Endometrial microvascular endothelial cells (primary cell): ENCODE data around the gene VPS8. TPM values are rescaled to one million over a fixed set of nuclear protein-coding genes. Genes with fewer than 3 reads are reported as not detected.
"Not testable (repeated sequence)": the region's sequence is repeated elsewhere in the genome, so short reads cannot be mapped to it uniquely, and the experiment has no call there.

Experiments used
- in situ Hi-C: cut with HindIII; loops from 2 replicates; pipeline ENCODE4 v1.10.0; 2017; ENCODE audit warnings: low sequenced_read_pairs, low pct_unique_long_range_greater_than_20kb; ENCODE audit errors: inconsistent ontology term
- total RNA-seq: library from RNA; depleted of rRNA; stranded (reverse); fragments of >200 nt; gene quantifications from one replicate; pipeline ENCODE4 v1.2.3, GENCODE V29; 2015; ENCODE audit errors: inconsistent ontology term

Gene VPS8
- total RNA-seq, 1 donor from 2014 or later: 34.5 TPM

DNA sequence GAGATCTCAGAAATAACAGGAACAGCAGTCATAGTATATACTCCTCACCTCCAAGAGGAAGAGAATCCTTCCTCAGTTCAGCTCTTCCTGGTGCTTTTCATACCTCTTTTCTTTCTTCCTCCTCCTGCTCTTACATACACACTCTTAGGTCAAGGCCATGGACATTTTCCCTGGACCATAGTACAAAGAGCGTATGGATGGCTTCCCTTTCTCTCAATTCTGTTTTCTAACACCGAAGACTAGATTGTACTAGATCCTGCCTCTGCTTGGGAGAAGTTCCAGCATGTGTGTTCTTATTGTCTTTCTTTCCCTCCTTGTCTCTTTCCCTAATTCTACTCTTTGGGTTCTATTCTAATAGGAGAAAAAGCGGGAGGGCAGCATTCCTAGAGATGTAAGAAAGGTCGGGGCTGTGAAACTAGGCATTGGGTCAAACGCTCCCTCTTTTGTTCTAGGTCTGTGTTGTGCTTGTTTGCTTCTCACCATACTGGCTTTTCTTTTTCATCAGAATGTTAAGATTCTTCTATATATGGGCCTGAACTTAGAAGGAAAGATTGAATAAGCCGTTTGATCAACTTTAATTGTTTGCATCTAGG, 77.4 kb downstream of the VPS8 start:
- in situ Hi-C loops: no loop called here

DNA sequence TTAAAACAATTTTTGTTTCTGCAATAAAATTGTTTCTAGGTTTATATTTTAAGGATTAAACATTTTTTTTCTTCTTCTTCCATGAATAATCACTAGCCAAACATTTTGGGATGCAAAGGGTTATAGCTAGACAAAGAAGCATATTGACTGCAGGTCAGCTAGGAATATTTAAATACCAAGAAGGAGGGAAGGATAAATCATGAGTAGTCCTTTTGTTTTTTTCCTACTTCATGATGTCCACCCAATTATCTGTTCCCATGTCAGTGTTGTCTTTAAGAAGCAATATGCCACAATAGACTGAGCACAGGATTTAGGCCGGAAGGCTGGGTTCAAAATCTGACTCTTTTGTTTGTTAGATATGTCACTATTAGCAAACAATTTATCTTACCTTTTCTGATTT, 82.1 kb downstream of the VPS8 start:
- in situ Hi-C loops: no loop called here

DNA sequence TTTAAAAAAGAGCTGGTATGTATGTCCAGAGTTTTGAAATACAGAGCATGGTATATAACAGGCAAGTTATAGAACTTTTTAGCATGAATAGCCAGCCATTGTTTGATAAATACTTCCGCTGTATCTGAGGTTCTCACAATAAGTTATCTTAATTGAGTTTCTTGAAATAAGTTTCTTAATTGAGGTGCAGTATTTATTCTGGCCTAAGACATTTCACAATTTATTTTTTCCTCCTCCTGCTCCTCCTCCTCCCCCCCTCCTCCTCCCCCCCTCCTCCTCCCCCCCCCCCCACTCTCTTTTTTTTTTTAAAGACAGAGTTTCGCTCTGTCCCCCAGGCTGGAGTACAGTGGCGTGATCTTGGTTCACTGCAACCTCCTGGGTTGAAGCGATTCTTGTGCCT, 83.4 kb downstream of the VPS8 start:
- in situ Hi-C loops: no loop called here

DNA sequence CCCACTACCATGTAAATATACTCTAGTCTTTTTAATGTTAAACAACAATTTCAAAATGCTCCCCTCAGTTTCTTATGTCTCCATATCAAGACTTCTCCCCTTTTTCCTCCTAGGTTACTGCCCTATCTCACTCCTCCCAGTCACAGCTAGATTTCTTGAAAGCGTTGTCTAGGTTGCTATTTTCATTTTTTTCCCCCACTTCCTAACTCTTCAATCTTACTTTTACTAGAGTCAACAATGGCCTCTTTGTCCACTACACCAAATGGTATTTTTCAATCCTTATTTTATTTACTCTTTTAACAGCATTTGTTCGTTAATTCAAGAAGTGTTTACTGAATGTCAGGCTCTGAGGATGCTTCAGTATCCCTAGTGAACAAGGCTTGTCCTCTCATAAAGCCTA, 84.4 kb downstream of the VPS8 start:
- in situ Hi-C loops: no loop called here

DNA sequence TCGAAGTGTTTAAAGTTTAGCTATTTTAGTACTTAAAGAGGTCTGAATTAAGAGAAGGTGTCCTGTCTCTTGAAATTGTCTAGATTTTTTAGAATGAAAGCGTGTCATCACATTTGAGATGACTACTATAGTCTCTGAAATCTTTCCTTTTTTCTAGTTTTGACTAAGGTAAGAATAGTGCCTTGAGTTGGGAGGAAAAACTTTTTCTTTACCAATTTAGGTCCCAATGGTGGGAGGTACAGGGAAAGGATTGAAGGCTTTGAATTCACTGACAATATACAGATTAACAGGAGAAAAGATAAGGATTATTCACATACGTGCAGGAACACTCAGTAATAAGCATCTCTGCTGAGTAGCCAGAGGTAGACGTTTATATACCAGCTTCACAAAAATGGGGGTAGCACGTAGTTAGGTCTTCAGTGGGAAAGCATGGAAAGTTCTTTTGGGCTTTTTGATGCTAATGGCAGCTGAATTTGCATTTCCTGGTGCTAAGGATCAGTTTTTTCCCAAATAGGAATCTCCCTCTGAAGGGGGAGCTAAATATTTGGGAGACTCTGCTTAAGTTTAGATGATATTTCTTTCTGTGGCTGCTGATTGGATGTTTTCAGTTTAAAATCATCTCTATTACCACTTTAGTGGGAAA, 88.1 kb downstream of the VPS8 start:
- in situ Hi-C loops: no loop called here

DNA sequence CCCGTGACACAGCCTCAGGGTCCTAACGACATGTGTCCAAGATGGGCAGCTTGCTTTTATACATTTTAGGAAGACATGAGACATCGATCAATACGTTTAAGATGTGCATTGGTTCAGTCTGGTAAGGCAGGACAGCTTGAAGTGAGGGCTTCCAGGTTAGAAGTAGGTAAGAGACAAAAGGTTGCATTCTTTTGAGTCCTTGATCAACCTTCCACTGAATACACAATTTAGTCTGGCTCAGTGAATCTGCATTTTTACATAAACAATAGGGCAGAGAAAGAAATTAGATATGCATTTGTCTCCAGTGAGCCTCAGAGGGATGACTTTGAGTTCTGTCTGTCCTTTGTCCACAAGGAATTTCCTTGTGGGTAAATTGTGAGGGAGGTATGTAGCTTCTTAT, 95.1 kb downstream of the VPS8 start:
- in situ Hi-C loops: not testable (repeated sequence)

DNA sequence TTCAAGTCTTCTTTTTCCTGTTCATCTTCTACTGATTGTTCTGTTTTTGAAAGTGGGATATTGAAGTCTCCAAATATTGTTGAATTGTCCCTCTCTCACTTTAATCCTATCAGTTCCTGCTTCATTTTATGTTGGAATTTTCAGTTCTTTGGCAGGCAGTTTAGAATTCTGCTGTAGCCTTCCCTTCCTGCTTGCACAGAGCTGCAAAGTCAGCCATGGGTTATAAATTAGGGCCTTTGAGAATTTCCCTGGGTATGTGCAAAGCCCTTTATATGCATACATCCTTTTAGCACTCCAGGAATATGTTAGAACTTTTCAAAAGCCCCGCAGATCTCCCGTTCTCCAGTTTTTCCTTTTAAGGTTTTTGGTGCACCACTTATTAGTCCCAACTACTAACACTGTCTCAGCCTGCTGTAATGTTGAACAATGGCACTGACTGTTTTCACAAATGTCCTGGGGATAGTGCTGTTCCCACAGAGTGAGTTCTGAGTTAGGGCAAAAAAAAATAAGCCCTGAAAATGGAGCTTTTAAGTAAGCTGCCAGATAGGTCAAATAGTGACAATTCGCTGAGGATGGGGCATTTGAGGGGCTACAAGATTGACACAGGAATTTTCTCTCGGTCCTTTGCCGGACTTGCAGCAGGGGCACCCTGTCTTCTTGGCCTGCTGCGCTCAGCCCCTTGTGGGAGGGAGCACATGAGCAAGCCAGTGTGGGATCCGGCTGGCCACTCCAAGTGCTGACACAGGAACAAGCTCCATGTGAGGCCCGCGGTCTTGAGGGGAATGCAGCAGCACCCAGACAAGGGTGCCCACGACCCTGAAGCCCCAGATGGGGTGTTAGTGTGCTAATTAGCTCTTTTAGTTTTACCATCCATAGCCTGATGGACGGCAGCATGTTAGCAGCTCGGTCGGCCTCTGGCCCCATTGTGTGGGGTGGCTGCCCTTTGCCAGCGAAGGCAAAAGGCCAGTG, 96.0 kb downstream of the VPS8 start:
- in situ Hi-C loops: no loop called here

DNA sequence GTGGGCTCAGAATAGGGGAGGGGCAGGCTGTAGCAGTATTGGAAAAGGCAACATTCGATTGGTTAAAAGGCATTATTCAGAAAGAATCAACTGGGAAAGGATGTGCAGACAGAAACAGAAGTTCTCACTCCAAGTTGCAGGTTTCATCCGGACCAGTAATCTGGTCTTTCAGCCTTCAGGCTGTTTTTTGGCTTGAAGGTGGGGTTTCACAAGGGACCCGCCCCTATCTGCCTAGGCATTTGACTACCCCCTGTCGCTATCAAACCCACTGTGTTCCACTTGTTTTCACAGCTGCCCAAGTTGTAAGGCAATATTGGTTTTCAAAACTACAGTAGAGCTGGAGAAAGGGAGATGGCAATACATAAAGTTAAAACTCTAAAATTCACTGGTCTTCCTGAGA, 96.9 kb downstream of the VPS8 start:
- in situ Hi-C loops: no loop called here

DNA sequence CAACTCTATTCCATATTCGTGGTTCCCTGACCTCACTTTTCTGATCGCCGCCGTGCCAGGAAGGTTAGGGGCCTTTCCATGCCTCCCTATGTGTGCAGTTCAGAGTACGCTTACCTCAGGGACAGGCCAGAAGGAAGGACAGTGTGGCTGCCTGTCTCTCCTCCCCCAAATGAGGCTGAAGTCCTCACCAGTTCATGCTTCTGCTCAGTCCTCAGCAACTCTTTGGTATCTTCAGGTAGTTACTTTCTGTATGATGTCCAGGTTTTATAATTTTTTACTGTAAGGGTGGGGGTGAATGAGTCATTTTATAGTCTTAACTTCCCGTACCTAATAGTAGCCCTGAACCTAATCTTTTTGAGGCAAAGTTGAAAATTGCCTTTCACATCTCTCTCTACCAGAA, 98.7 kb downstream of the VPS8 start:
- in situ Hi-C loops: no loop called here

DNA sequence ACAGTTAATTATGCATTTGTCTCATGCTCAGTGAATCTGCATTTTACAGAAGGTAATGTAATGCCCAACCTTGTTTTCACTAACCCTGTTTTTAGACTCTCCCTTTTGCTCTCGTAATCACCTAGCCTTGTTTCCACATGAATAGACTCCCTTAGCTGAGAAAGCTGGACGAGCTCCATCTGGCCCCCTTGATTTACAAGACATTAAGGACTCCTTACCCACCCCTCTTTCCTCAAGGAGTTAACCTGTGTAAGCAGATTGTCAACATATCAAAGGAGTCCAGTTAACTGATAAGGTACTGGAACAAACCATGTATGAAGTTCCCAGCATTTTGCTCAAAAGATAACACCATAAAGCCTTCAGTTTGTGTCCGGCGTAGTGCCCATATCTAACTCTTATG, 99.6 kb downstream of the VPS8 start:
- in situ Hi-C loops: no loop called here

DNA sequence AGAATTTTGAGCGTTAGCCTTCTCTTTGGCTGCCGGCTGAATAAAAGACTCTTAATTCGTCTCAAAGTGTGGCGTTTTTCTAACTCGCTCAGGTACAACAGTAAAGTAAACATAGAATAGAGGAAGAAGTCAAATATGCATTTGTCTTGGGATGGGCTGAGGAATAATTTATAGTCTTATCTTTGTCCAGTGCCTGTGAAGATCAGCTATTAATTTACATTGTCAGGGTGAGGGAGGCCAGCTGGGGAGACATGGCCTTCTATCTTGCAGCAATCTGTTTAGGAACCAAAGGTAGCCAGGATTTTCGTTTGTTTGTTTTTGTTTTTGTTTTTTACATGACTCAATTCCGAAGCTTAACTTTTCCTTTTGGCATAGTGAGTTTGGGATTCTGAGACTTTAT, 100.2 kb downstream of the VPS8 start:
- in situ Hi-C loops: no loop called here

DNA sequence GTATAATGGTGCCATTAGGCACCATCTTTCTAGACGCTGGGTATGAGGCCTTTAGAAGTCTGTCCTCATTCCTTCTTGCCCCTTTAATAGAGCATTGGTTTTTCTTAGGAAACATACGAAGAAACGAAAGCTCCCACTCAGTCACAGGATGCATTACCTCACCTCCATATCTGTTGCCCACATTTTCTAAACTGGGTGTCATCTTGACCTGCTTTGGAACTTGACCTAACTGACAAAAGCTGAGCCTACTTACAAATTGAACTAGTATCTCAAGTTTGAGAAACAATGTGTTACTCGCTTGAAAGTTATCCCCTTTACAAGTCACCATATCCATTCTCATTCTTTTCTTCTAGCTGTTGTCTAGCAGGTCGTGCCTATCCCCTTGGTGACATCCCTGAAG, 102.7 kb downstream of the VPS8 start:
- in situ Hi-C loops: no loop called here

DNA sequence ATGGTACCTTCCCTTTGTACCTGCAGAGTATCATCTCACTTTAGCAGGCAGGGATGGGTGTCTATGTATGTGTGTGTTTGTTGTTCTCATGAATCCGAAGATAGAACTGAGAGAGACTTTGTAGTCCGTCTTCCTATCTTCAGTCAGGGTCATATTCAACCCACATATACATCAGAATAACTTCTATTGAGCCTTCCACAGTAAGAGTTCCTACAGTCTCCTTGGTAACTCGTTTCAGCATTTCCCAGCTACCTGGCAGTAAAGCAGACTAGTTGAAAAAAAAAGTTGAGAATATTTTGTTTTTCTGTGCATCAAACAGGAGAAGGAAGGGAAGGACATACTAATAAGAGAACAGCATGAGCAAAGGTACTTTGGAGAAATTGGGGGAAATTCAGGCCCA, 106.8 kb downstream of the VPS8 start:
- in situ Hi-C loops: no loop called here

DNA sequence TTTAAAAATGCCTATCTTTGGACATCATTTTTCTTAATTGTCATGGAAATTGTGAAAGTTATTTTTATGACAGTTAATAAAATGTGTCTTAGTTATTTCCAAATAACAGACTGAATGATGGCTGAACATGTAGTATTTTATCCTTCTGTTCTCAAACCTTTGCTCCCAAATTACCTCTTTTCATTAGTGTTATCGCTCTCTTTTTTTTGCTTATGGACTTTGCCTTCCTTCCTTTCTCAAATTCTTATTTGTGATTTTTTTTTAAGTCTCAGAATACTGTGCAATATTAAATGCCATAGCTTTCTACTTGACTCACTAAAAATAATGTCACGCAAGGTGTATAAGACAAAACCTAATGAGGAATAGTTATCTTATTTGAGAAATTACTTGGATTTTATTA, 107.7 kb downstream of the VPS8 start:
- in situ Hi-C loops: no loop called here

DNA sequence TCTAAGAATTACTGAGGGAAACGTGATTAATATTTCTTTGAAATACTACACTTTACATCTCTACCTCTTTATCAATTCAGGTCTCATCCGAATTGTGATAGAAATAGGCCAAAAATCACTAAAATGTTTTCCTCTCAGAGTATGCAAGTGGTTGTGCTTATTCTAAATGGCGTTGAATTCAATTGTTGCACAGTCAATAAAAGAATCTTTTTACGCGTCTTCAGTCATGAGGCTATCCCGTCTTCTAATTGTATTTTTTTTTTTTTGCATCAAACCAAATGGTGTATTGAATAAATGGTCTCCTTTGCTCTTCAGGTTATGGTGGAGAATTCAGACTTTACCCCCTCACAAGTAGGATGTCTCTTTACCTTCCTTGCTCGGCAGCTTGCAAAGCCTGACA, 112.6 kb downstream of the VPS8 start:
- in situ Hi-C loops: no loop called here

DNA sequence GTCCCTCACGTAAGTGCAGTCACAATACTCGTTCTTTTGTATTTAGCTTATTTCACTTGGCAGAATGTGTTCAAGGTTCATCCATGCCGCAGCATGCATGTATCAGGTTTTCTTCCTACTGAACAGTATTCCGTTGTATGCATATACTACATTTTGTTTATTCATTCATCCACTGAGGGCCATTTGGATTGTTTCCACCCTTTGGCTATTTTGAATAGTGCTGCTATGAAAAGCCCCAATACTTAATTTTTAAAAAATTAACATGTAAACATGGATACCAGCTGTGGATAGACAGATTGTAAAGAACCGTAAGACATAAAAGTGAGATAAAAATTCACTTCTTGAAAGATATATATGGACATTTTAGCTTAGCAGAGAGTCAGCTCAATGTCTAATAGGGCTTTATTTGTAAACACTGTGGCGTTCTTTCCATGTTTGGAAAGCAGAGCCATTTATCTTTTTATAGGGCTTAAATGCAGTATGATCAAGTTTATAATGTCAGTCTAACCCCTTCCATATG, 115.9 kb downstream of the VPS8 start:
- in situ Hi-C loops: no loop called here

DNA sequence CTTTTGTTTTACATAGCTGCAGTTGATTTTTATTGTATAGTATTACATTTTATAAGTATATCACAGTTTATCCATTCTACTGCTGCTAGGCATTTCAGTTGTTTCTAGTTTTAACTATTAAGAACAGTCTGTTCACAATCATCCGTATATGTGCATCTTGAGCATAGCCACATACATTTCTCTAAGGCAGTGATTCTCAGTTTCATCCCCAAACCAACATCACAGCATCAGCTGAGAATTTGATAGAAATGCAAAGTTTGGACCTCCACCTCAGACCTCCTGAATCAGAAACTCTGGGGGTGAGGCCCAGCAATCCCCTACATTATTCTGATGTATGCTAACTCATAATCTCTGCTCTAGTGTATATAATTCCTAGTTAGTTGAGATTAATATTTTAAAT, 120.8 kb downstream of the VPS8 start:
- in situ Hi-C loops: no loop called here

DNA sequence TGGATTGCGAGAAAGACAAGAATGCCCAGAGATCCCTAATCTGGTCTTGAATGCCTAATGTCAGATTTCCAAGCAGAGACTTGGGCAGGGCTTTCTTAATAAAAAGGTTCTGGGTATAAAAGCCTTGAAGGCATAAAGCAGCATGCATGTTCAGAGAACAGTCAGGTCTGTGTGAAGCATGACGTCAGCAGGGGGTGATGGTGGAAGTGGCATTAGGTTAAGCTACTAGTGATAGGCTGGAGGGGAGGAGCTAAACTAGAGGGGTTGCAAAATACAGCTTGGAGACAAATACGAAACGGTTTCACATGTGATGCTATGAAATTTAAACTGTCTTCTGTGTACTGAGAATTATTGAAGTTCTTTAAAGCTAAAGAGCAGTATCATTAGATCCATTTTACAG, 125.6 kb downstream of the VPS8 start:
- in situ Hi-C loops: no loop called here

DNA sequence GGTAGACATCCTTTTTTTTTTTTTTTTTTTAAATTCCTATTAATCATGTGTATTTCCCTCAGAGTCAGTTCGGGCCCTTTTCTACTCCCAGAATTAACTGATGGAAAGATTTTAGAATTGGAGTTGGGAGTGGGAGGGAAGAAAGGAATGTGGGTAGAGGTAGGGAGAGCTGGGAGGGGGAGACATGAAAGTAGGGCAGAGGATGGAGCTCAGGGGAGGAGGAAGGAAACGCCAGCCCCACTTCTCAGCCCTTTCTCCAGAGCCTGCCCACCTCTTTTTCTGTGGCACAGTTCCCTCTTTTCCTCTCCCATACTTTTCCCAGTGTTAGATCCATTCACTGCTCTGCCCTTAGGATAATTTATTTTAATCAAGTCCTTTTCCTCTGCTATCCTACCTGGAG, 129.4 kb downstream of the VPS8 start:
- in situ Hi-C loops: no loop called here

DNA sequence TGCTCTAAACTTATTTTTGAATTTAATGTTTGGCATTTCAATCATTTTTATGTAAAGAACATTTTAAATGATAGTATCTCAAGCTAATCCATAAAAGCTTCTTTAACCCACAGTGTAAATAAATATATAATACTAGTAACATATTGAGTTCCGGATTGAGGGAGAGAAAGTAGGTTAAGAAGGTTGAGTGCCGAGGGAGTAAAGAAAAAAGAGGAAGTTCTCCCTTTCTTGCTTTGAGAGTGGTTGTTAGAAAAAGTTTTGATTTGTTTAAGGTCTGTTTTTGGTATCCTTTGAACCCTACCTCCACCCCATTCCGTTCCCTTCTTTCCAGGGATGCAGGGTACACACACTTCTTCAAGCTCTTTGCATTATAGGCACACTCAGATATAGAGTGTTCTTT, 130.8 kb downstream of the VPS8 start:
- in situ Hi-C loops: no loop called here
